KOPT-K1 (cell line): ENCODE data around the gene SDK1.

Source experiments
- H3K27ac ChIP-seq: fragments of 200-600 bp; sonication (generic); 2 replicates; pipeline ENCODE4 v1.5.1; 2016; ENCODE audit warnings: antibody characterized with exemption, mild to moderate bottlenecking, low read depth, low read length; ENCODE audit not compliant: poor library complexity, severe bottlenecking
- H3K36me3 ChIP-seq: fragments of 200-600 bp; sonication (generic); 2 replicates; pipeline ENCODE4 v1.5.1; 2017; ENCODE audit warnings: antibody characterized with exemption, mild to moderate bottlenecking, low read length, moderate library complexity; ENCODE audit not compliant: insufficient read depth
- H3K9me3 ChIP-seq: fragments of 200-600 bp; sonication (generic); 2 replicates; pipeline ENCODE4 v1.5.1; 2017; ENCODE audit warnings: antibody characterized with exemption, low read length, mild to moderate bottlenecking; ENCODE audit not compliant: insufficient read depth, poor library complexity, severe bottlenecking

Gene SDK1

GRCh38 chr7:4164556-4164955 lies 863.5 kb downstream of the SDK1 start:
- Histone ChIP-seq H3K36me3 (no peaks in the 10 kb centered on the region), H3K27ac (no peak overlapping the region), H3K9me3 (peaks cover 6% of the 10 kb centered on the region)

- Histone ChIP-seq H3K9me3 (peaks cover 6% of the 10 kb centered on the region), H3K36me3 (no peaks in the 10 kb centered on the region), H3K27ac (no peak overlapping the region)
Observed at GRCh38 chr7:4166340-4166739, 865.3 kb downstream of the SDK1 start.

- H3K36me3 ChIP-seq = no peaks in the 10 kb centered on the region
- peaks cover 3% of the 10 kb centered on the region for H3K9me3 ChIP-seq
- no peak overlapping the region for H3K27ac ChIP-seq
Observed at GRCh38 chr7:4166807-4167206, 865.8 kb downstream of the SDK1 start.

GRCh38 chr7:4167385-4167910 lies 866.4 kb downstream of the SDK1 start:
- H3K27ac ChIP-seq = no peak overlapping the region
- no peaks in the 10 kb centered on the region for H3K9me3 ChIP-seq
- H3K36me3 ChIP-seq = no peaks in the 10 kb centered on the region

- H3K9me3 ChIP-seq = no peaks in the 10 kb centered on the region
- H3K36me3 ChIP-seq = no peaks in the 10 kb centered on the region
- H3K27ac ChIP-seq = no peak overlapping the region
Observed at GRCh38 chr7:4168041-4168440, 867.0 kb downstream of the SDK1 start.

- H3K9me3 ChIP-seq = no peaks in the 10 kb centered on the region
- no peak overlapping the region for H3K27ac ChIP-seq
- H3K36me3 ChIP-seq = no peaks in the 10 kb centered on the region
Observed at GRCh38 chr7:4168541-4168940, 867.5 kb downstream of the SDK1 start.

- H3K36me3 ChIP-seq = no peaks in the 10 kb centered on the region
- H3K27ac ChIP-seq = no peak overlapping the region
- peaks cover 7% of the 10 kb centered on the region for H3K9me3 ChIP-seq
Observed at GRCh38 chr7:4169455-4169854, 868.4 kb downstream of the SDK1 start.

- H3K27ac ChIP-seq = no peak overlapping the region
- peaks cover 13% of the 10 kb centered on the region for H3K9me3 ChIP-seq
- H3K36me3 ChIP-seq = no peaks in the 10 kb centered on the region
Observed at GRCh38 chr7:4170997-4171786, 870.1 kb downstream of the SDK1 start.

GRCh38 chr7:4172883-4173282 lies 871.8 kb downstream of the SDK1 start:
- peaks cover 15% of the 10 kb centered on the region for H3K9me3 ChIP-seq
- H3K27ac ChIP-seq = no peak overlapping the region
- H3K36me3 ChIP-seq = no peaks in the 10 kb centered on the region

- Histone ChIP-seq H3K9me3 (peaks cover 23% of the 10 kb centered on the region), H3K36me3 (no peaks in the 10 kb centered on the region), H3K27ac (no peak overlapping the region)
Observed at GRCh38 chr7:4173615-4174014, 872.6 kb downstream of the SDK1 start.

GRCh38 chr7:4174016-4174415 lies 873.0 kb downstream of the SDK1 start:
- Histone ChIP-seq H3K36me3 (no peaks in the 10 kb centered on the region), H3K9me3 (peaks cover 27% of the 10 kb centered on the region), H3K27ac (no peak overlapping the region)

- Histone ChIP-seq H3K27ac (no peak overlapping the region), H3K9me3 (peaks cover 31% of the 10 kb centered on the region), H3K36me3 (no peaks in the 10 kb centered on the region)
Observed at GRCh38 chr7:4174451-4174850, 873.4 kb downstream of the SDK1 start.

GRCh38 chr7:4174884-4175283 lies 873.8 kb downstream of the SDK1 start:
- Histone ChIP-seq H3K9me3 (peaks cover 35% of the 10 kb centered on the region), H3K27ac (no peak overlapping the region), H3K36me3 (no peaks in the 10 kb centered on the region)

- H3K9me3 ChIP-seq = peaks cover 41% of the 10 kb centered on the region
- H3K27ac ChIP-seq = no peak overlapping the region
- no peaks in the 10 kb centered on the region for H3K36me3 ChIP-seq
Observed at GRCh38 chr7:4175346-4175973, 874.4 kb downstream of the SDK1 start.

- Histone ChIP-seq H3K27ac (no peak overlapping the region), H3K9me3 (peaks cover 52% of the 10 kb centered on the region), H3K36me3 (no peaks in the 10 kb centered on the region)
Observed at GRCh38 chr7:4177001-4177400, 875.9 kb downstream of the SDK1 start.

- Histone ChIP-seq H3K36me3 (no peaks in the 10 kb centered on the region), H3K9me3 (peaks cover 64% of the 10 kb centered on the region), H3K27ac (no peak overlapping the region)
Observed at GRCh38 chr7:4178416-4178815, 877.4 kb downstream of the SDK1 start.
